Loucy (cell line): ENCODE data around the gene ISM2.

Experiments
- EZH2phosphoT487 ChIP-seq: fragments of 200-600 bp; IDR thresholded peaks from 2 replicates; pipeline ENCODE4 v1.6.1; 2018; ENCODE audit warnings: antibody characterized with exemption, mild to moderate bottlenecking, moderate library complexity, borderline replicate concordance
- TF ChIP-seq, protein P1 (sequence below): fragments of 200-600 bp; sonication (generic); conservative IDR thresholded peaks from 2 replicates; pipeline ENCODE4 v1.5.1; 2014; ENCODE audit warnings: mild to moderate bottlenecking, antibody characterized with exemption, low read length

GRCh38 chr14:77438596-77438995, 60.0 kb downstream of the ISM2 start:
- TF ChIP-seq, protein P1, sequence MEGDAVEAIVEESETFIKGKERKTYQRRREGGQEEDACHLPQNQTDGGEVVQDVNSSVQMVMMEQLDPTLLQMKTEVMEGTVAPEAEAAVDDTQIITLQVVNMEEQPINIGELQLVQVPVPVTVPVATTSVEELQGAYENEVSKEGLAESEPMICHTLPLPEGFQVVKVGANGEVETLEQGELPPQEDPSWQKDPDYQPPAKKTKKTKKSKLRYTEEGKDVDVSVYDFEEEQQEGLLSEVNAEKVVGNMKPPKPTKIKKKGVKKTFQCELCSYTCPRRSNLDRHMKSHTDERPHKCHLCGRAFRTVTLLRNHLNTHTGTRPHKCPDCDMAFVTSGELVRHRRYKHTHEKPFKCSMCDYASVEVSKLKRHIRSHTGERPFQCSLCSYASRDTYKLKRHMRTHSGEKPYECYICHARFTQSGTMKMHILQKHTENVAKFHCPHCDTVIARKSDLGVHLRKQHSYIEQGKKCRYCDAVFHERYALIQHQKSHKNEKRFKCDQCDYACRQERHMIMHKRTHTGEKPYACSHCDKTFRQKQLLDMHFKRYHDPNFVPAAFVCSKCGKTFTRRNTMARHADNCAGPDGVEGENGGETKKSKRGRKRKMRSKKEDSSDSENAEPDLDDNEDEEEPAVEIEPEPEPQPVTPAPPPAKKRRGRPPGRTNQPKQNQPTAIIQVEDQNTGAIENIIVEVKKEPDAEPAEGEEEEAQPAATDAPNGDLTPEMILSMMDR = no peak
- TF ChIP-seq EZH2phosphoT487 = no peak
